ENCODE results near the gene TCF3. TPM values are rescaled to one million over a fixed set of nuclear protein-coding genes. Genes with fewer than 3 reads are reported as not detected.

The TCF3 gene
- total RNA-seq, 1 experiment from 2014 or later, result 208 TPM

DNA sequence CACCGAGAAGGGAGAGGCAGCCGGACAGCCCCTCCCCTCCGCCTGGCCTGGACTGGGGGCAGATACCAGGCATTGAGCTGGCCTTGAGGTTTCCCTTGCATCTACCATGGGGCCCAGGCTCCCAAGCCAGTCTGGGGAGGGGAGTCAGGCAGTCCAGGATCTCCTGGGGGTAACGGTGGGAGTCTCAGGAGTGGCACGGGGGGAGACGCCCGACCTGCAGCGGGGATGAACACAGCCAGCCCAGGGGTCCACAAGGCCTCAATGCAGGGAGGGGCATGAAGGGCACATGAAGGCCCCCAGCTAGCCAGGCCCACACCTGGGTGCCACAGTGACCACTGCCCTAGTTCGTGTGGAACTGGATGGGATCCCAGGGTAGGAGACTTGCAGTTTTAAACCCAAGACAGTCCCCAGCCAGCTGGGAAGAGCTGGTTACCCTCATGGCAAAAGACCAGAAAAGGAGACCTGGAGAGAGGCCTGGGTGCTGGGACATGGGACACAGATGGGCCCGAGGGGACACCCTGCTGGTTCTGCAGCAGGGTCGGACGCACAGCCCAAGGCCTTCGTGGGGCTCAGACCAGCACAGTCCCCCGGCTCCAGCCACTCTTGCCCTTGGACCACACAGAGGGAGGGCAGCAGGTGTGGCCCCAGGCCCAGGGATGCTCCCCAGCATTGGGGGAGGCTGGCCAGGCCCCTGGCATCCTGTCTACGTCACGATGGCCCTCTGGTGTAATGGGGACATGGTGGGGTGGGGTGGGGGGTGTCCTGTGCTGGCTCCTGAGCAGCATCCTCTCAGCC is 42.5 kb downstream of the TCF3 start:
- no peak overlapping the region for H2AFZ ChIP-seq (ENCODE audit: low read depth, low read length, poor library complexity, severe bottlenecking)
- no peak overlapping the region for H3K4me3 ChIP-seq (replicated peaks in 1 of 2; ENCODE audit: low read depth in 1 of 2, low read length in 2 of 2)
- no peaks in the 10 kb centered on the region for H4K20me1 ChIP-seq (ENCODE audit: insufficient read depth)
- no peak overlapping the region for H3K4me2 ChIP-seq (ENCODE audit: low read length)
- no peaks in the 10 kb centered on the region for H3K27me3 ChIP-seq (ENCODE audit: insufficient read depth, low read length)
- DNase-seq (ENCODE audit: low read depth, low spot score) (no peak), ATAC-seq (no peak)
- CTCF ChIA-PET, result no interaction called here
- H3K36me3 ChIP-seq (ENCODE audit: control insufficient read depth in 1 of 2, insufficient read depth in 2 of 2, low read length in 2 of 2), result peaks cover 14 to 21% of the 10 kb centered on the region in 2 experiments; a peak in 3 of 4 replicates
- TF ChIP-seq REST (IDR thresholded peaks at IDR 0.05; ENCODE audit: low read depth) (no peak), YY1 (IDR thresholded peaks at IDR 0.05; ENCODE audit: extremely low read depth, insufficient replicate concordance, low read depth, low read length) (no peak), RAD21 (IDR thresholded peaks at IDR 0.05; ENCODE audit: low read depth) (no peak), EGR1 (IDR thresholded peaks at IDR 0.05; ENCODE audit: low read depth) (no peak)
- H3K79me2 ChIP-seq (ENCODE audit: insufficient read depth, low read length), result peaks cover 4% of the 10 kb centered on the region
- H3K9me3 ChIP-seq (ENCODE audit: control insufficient read depth in 1 of 2, insufficient read depth in 1 of 2, low read depth in 1 of 2, low read length in 2 of 2), result no peaks in the 10 kb centered on the region
- no peak overlapping the region for H3K9ac ChIP-seq (ENCODE audit: low read length)
- intact Hi-C loops (cut with micrococcal nuclease), result loop anchor here (10.0 kb wide), 1 partner anchor 205 kb away; the partner anchor contains the start of gene ATP8B3
- BruUV-seq (replicated peaks), result no TSS peak
- RAD21 ChIA-PET (ENCODE audit: low non-redundant PET in 1 of 2, low total read pairs in 2 of 2, uncharacterized antibody in 2 of 2, unreplicated experiment in 2 of 2), result no interaction called here
- POLR2A ChIA-PET, result no interaction called here
- no peak overlapping the region; the same call in 1 of the 2 replicates for H3K27ac ChIP-seq (ENCODE audit: low read depth, low read length)
- peaks cover 7 to 30% of the 10 kb centered on the region in 2 experiments; a peak in 3 of 4 replicates for H3K4me1 ChIP-seq (ENCODE audit: control insufficient read depth in 1 of 2, insufficient read depth in 2 of 2, low read length in 2 of 2)
- H3K9me2 ChIP-seq (ENCODE audit: insufficient read depth), result no peaks in the 10 kb centered on the region

All from HCT116 (cell line).